ENCODE data around the gene PHYKPL. TPM values are rescaled to one million over a fixed set of nuclear protein-coding genes. Genes with fewer than 3 reads are reported as not detected.

The PHYKPL gene
- polyA plus RNA-seq, 1 experiment = 33.4 TPM

- ChIA-PET CTCF (interaction anchor here (1.0 to 1.7 kb wide), 2 partner anchors 89 to 91 kb away, joined by 4 to 14 read pairs; no protein-coding TSS in a partner anchor), POLR2A (no interaction called here)
- H3K4me3 ChIP-seq (ENCODE audit: low read depth, low read length) = no peak overlapping the region
- no peak for TF ChIP-seq CTCF (IDR thresholded peaks at IDR 0.05; ENCODE audit: low read depth, low read length)
- no peaks in the 10 kb centered on the region; the same call in 1 of the 2 replicates for H3K9me3 ChIP-seq (ENCODE audit: control insufficient read depth, insufficient read depth, low read length)
- DNase-seq (ENCODE audit: low read depth, low spot score) = no peak
- H3K27me3 ChIP-seq (ENCODE audit: control insufficient read depth, insufficient read depth, low read length) = peaks cover 38% of the 10 kb centered on the region
- H3K27ac ChIP-seq (ENCODE audit: low read depth, low read length) = no peak overlapping the region
Measured at GRCh38 chr5:178165581-178165980, 67.0 kb downstream of the PHYKPL start.

- TF ChIP-seq CTCF (IDR thresholded peaks at IDR 0.05; ENCODE audit: low read depth, low read length) = peak; percentile 99
- Histone ChIP-seq H3K27ac (ENCODE audit: low read depth, low read length) (no peak overlapping the region), H3K9me3 (ENCODE audit: control insufficient read depth, insufficient read depth, low read length) (no peaks in the 10 kb centered on the region; the same call in 1 of the 2 replicates), H3K27me3 (ENCODE audit: control insufficient read depth, insufficient read depth, low read length) (peaks cover 36% of the 10 kb centered on the region), H3K4me3 (ENCODE audit: low read depth, low read length) (peak overlapping the region; percentile 42)
- POLR2A ChIA-PET = no interaction called here
- CTCF ChIA-PET = interaction anchor here (0.6 to 2.8 kb wide), 5 partner anchors 11 to 743 kb away, joined by 3 to 38 read pairs (median 3); partner anchors contain the start of gene NHP2
- no peak for DNase-seq (ENCODE audit: low read depth, low spot score)
Measured at GRCh38 chr5:178163772-178164735, 68.5 kb downstream of the PHYKPL start.

- POLR2A ChIA-PET = no interaction called here
- H3K9me3 ChIP-seq (ENCODE audit: control insufficient read depth, insufficient read depth, low read length) = no peaks in the 10 kb centered on the region; the same call in 1 of the 2 replicates
- CTCF ChIA-PET = interaction anchor here (0.5 to 2.8 kb wide), 3 partner anchors 65 to 87 kb away, joined by 3 to 38 read pairs (median 4); no protein-coding TSS in a partner anchor
Measured at GRCh38 chr5:178162481-178162880, 70.1 kb downstream of the PHYKPL start.

GRCh38 chr5:178160176-178160575 lies 72.4 kb downstream of the PHYKPL start:
- ChIA-PET POLR2A (no interaction called here), CTCF (interaction anchor here (1.0 kb wide), 1 partner anchor 85 kb away, joined by 3 read pairs; no protein-coding TSS in a partner anchor)
- DNase-seq (ENCODE audit: low read depth, low spot score) = no peak
- TF ChIP-seq CTCF (IDR thresholded peaks at IDR 0.05; ENCODE audit: low read depth, low read length) = no peak
- H3K27ac ChIP-seq (ENCODE audit: low read depth, low read length) = no peak overlapping the region
- no peaks in the 10 kb centered on the region; the same call in 1 of the 2 replicates for H3K9me3 ChIP-seq (ENCODE audit: control insufficient read depth, insufficient read depth, low read length)
- peaks cover 21% of the 10 kb centered on the region for H3K27me3 ChIP-seq (ENCODE audit: control insufficient read depth, insufficient read depth, low read length)
- H3K4me3 ChIP-seq (ENCODE audit: low read depth, low read length) = no peak overlapping the region

More at GRCh38 chr5:178162481-178162880, 70.1 kb downstream of the PHYKPL start:
- TF ChIP-seq CTCF (IDR thresholded peaks at IDR 0.05; ENCODE audit: low read depth, low read length) = no peak
- Histone ChIP-seq H3K27ac (ENCODE audit: low read depth, low read length) (no peak overlapping the region), H3K4me3 (ENCODE audit: low read depth, low read length) (no peak overlapping the region), H3K27me3 (ENCODE audit: control insufficient read depth, insufficient read depth, low read length) (peaks cover 36% of the 10 kb centered on the region)
- DNase-seq (ENCODE audit: low read depth, low spot score) = no peak

Other genes starting within 250 kb of the PHYKPL start
- gene PROP1, start 236.6 kb downstream of the PHYKPL start, polyA plus RNA-seq (2011; rRNA removed) = not detected in 2 replicates
- 0.29 and 0.30 TPM in 2 replicates for gene N4BP3, start 119.3 kb downstream of the PHYKPL start, polyA plus RNA-seq (2011; rRNA removed)
- 19.8 and 21.0 TPM in 2 replicates for gene RMND5B, start 101.8 kb downstream of the PHYKPL start, polyA plus RNA-seq (2011; rRNA removed)
- 93.1 and 108 TPM in 2 replicates for gene NHP2, start 78.9 kb downstream of the PHYKPL start, polyA plus RNA-seq (2011; rRNA removed)
- not detected in 2 replicates for gene GMCL2, start 45.4 kb downstream of the PHYKPL start, polyA plus RNA-seq (2011; rRNA removed)
- 90.9 and 102 TPM in 2 replicates for gene HNRNPAB, start 28.3 kb downstream of the PHYKPL start, polyA plus RNA-seq (2011; rRNA removed)